Astrocyte (in vitro differentiated cells and primary cell): ENCODE data around the gene RNF144A. TPM values are rescaled to one million over a fixed set of nuclear protein-coding genes. Genes with fewer than 3 reads are reported as not detected.

Experiments used
- DNase-seq: peaks from one replicate; pipeline ENCODE4 v3.0.0-alpha.2; 2010; ENCODE audit warnings: low read depth
- FAIRE-seq: peaks from 2 replicates; lab custom pipeline; 2011; peaks lifted over from hg19 to GRCh38; lab: Jason Lieb, UNC
- H2AFZ ChIP-seq: 2 replicates; pipeline ENCODE4 v1.6.0; 2012; ENCODE audit warnings: low read depth, low read length, inconsistent platforms
- H3K27ac ChIP-seq: 2 replicates; pipeline ENCODE4 v1.5.1; 2011; ENCODE audit warnings: low read depth, low read length, inconsistent platforms
- H3K27me3 ChIP-seq: 2 replicates; pipeline ENCODE4 v1.6.0; 2011; ENCODE audit warnings: low read length, inconsistent platforms; ENCODE audit not compliant: insufficient read depth
- H3K36me3 ChIP-seq: 2 replicates; pipeline ENCODE4 v1.5.1; 2011; ENCODE audit warnings: low read length, inconsistent platforms; ENCODE audit not compliant: insufficient read depth
- H3K4me1 ChIP-seq: 2 replicates; pipeline ENCODE4 v1.5.1; 2011; ENCODE audit warnings: low read length, inconsistent platforms; ENCODE audit not compliant: insufficient read depth
- H3K4me2 ChIP-seq: 2 replicates; pipeline ENCODE4 v1.6.0; 2012; ENCODE audit warnings: low read length, inconsistent platforms
- H3K4me3 ChIP-seq: 2 replicates; pipeline ENCODE4 v1.5.1; 2011; ENCODE audit warnings: low read depth, mild to moderate bottlenecking, low read length, inconsistent platforms; ENCODE audit not compliant: insufficient read depth
- H3K79me2 ChIP-seq: 2 replicates; pipeline ENCODE4 v1.6.0; 2012; ENCODE audit warnings: mild to moderate bottlenecking, low read length, inconsistent platforms; ENCODE audit not compliant: insufficient read depth
- H3K9ac ChIP-seq: 2 replicates; pipeline ENCODE4 v1.6.0; 2012; ENCODE audit warnings: mild to moderate bottlenecking, low read length, inconsistent platforms
- H3K9me3 ChIP-seq: 2 replicates; pipeline ENCODE4 v1.5.1; 2012; ENCODE audit warnings: low read depth, mild to moderate bottlenecking, low read length, inconsistent platforms; ENCODE audit not compliant: insufficient read depth
- H4K20me1 ChIP-seq: 2 replicates; pipeline ENCODE4 v1.6.0; 2012; ENCODE audit warnings: low read length, inconsistent platforms; ENCODE audit not compliant: insufficient read depth
- H3K27ac Mint-ChIP-seq: one replicate; pipeline ENCODE4 v1.8.0; 2021; ENCODE audit warnings: mild to moderate bottlenecking, mixed read lengths; ENCODE audit not compliant: unreplicated experiment
- H3K27me3 Mint-ChIP-seq: one replicate; pipeline ENCODE4 v1.8.0; 2021; ENCODE audit warnings: low read depth, mixed read lengths; ENCODE audit not compliant: unreplicated experiment
- H3K36me3 Mint-ChIP-seq: one replicate; pipeline ENCODE4 v1.8.0; 2021; ENCODE audit warnings: low read depth, mixed read lengths; ENCODE audit not compliant: unreplicated experiment
- H3K4me1 Mint-ChIP-seq: one replicate; pipeline ENCODE4 v1.8.0; 2021; ENCODE audit warnings: low read depth, mixed read lengths; ENCODE audit not compliant: unreplicated experiment
- H3K4me3 Mint-ChIP-seq: one replicate; pipeline ENCODE4 v1.8.0; 2021; ENCODE audit warnings: mild to moderate bottlenecking, moderate library complexity, mixed read lengths; ENCODE audit not compliant: unreplicated experiment
- H3K9me3 Mint-ChIP-seq: one replicate; pipeline ENCODE4 v1.8.0; 2021; ENCODE audit warnings: mild to moderate bottlenecking, mixed read lengths; ENCODE audit not compliant: unreplicated experiment
- CTCF ChIP-seq: IDR thresholded peaks from 2 replicates; pipeline ENCODE4 v1.5.1; 2011; ENCODE audit warnings: low read depth, mild to moderate bottlenecking, inconsistent platforms, low read length, moderate library complexity; ENCODE audit not compliant: insufficient read depth
- EZH2 ChIP-seq: IDR thresholded peaks from 2 replicates; pipeline ENCODE4 v1.6.1; 2012; ENCODE audit warnings: mild to moderate bottlenecking, low read length, inconsistent platforms; ENCODE audit not compliant: insufficient read depth
- total RNA-seq: library from RNA; stranded (reverse); gene quantifications from 2 replicates; pipeline ENCODE4 v1.2.1, GENCODE V29; 2021

The RNF144A gene
- total RNA-seq, 1 donor from 2014 or later = 4.9 TPM

GRCh38 chr2:7022492-7023385, 105.5 kb downstream of the RNF144A start:
- no peaks in the 10 kb centered on the region for H3K36me3 ChIP-seq
- no peak overlapping the region for H3K4me3 Mint-ChIP-seq
- peak overlapping the region; percentile 17 for H3K4me2 ChIP-seq
- no peaks in the 10 kb centered on the region for H3K79me2 ChIP-seq
- H3K27ac Mint-ChIP-seq = no peak overlapping the region
- H3K36me3 Mint-ChIP-seq = no peaks in the 10 kb centered on the region
- H2AFZ ChIP-seq = no peak overlapping the region
- H3K4me3 ChIP-seq = no peak overlapping the region
- no peaks in the 10 kb centered on the region for H3K9me3 ChIP-seq
- no peak for TF ChIP-seq CTCF
- no peaks in the 10 kb centered on the region for H4K20me1 ChIP-seq
- FAIRE-seq = no peak
- peak; percentile 86 for DNase-seq
- no peaks in the 10 kb centered on the region for H3K27me3 Mint-ChIP-seq
- H3K9me3 Mint-ChIP-seq = no peaks in the 10 kb centered on the region
- peaks cover 14% of the 10 kb centered on the region for H3K4me1 ChIP-seq
- no peaks in the 10 kb centered on the region for H3K27me3 ChIP-seq
- H3K9ac ChIP-seq = no peak overlapping the region
- peaks cover 12% of the 10 kb centered on the region for H3K4me1 Mint-ChIP-seq
- H3K27ac ChIP-seq = peak overlapping the region; percentile 24

- Histone ChIP-seq H3K9me3 (no peaks in the 10 kb centered on the region), H3K9ac (no peak overlapping the region), H3K4me1 (peaks cover 14% of the 10 kb centered on the region), H3K4me2 (peak overlapping the region; percentile 17), H3K27me3 (no peaks in the 10 kb centered on the region), H3K27ac (no peak overlapping the region), H3K4me3 (no peak overlapping the region), H3K36me3 (no peaks in the 10 kb centered on the region), H4K20me1 (no peaks in the 10 kb centered on the region), H2AFZ (no peak overlapping the region), H3K79me2 (no peaks in the 10 kb centered on the region)
- Mint-ChIP-seq H3K27ac (no peak overlapping the region), H3K36me3 (peaks cover 2% of the 10 kb centered on the region), H3K4me1 (peaks cover 12% of the 10 kb centered on the region), H3K4me3 (no peak overlapping the region), H3K9me3 (no peaks in the 10 kb centered on the region), H3K27me3 (no peaks in the 10 kb centered on the region)
- FAIRE-seq (no peak), DNase-seq (peak; percentile 77)
- TF ChIP-seq EZH2 (no peak), CTCF (no peak)
Measured at GRCh38 chr2:7023542-7023941, 106.3 kb downstream of the RNF144A start.

- H3K27ac Mint-ChIP-seq = no peak overlapping the region
- peaks cover 2% of the 10 kb centered on the region for H3K36me3 Mint-ChIP-seq
- peaks cover 12% of the 10 kb centered on the region for H3K4me1 Mint-ChIP-seq
- H4K20me1 ChIP-seq = no peaks in the 10 kb centered on the region
- H3K9me3 ChIP-seq = no peaks in the 10 kb centered on the region
- no peaks in the 10 kb centered on the region for H3K27me3 Mint-ChIP-seq
- no peak overlapping the region for H3K4me3 ChIP-seq
- no peaks in the 10 kb centered on the region for H3K79me2 ChIP-seq
- no peak overlapping the region for H3K27ac ChIP-seq
- FAIRE-seq = no peak
- TF ChIP-seq EZH2 (no peak), CTCF (no peak)
- peaks cover 14% of the 10 kb centered on the region for H3K4me1 ChIP-seq
- no peak overlapping the region for H2AFZ ChIP-seq
- H3K4me3 Mint-ChIP-seq = no peak overlapping the region
- no peaks in the 10 kb centered on the region for H3K27me3 ChIP-seq
- DNase-seq = no peak
- H3K4me2 ChIP-seq = no peak overlapping the region
- H3K36me3 ChIP-seq = no peaks in the 10 kb centered on the region
- H3K9me3 Mint-ChIP-seq = no peaks in the 10 kb centered on the region
- no peak overlapping the region for H3K9ac ChIP-seq
Measured at GRCh38 chr2:7024261-7024660, 107.0 kb downstream of the RNF144A start.
